GM19240 (cell line): ENCODE data around the gene P2RX7.

Experiments used
- DNase-seq: peaks from one replicate; pipeline ENCODE4 v3.0.0; 2011; ENCODE audit warnings: low spot score; ENCODE audit not compliant: insufficient read length

The P2RX7 gene

GRCh38 chr12:121228919-121229665 lies 96.4 kb downstream of the P2RX7 start:
- DNase-seq, result no peak

GRCh38 chr12:121229826-121230537 lies 97.3 kb downstream of the P2RX7 start:
- peak; percentile 74 for DNase-seq

GRCh38 chr12:121230538-121230907 lies 97.8 kb downstream of the P2RX7 start:
- no peak for DNase-seq

GRCh38 chr12:121232163-121232562 lies 99.5 kb downstream of the P2RX7 start:
- no peak for DNase-seq

- no peak for DNase-seq
Observed at GRCh38 chr12:121232977-121233627, 100.4 kb downstream of the P2RX7 start.

GRCh38 chr12:121233628-121234020 lies 100.9 kb downstream of the P2RX7 start:
- DNase-seq, result no peak

GRCh38 chr12:121236776-121237175 lies 104.1 kb downstream of the P2RX7 start:
- DNase-seq, result no peak

- no peak for DNase-seq
Observed at GRCh38 chr12:121237415-121237814, 104.7 kb downstream of the P2RX7 start.
